DMS79 (cell line): ENCODE measurements around the gene FCRL5.

Source experiments
- DNase-seq: peaks from one replicate; lab custom pipeline; 2025; lab: John Stamatoyannopoulos, UW

The FCRL5 gene

DNA sequence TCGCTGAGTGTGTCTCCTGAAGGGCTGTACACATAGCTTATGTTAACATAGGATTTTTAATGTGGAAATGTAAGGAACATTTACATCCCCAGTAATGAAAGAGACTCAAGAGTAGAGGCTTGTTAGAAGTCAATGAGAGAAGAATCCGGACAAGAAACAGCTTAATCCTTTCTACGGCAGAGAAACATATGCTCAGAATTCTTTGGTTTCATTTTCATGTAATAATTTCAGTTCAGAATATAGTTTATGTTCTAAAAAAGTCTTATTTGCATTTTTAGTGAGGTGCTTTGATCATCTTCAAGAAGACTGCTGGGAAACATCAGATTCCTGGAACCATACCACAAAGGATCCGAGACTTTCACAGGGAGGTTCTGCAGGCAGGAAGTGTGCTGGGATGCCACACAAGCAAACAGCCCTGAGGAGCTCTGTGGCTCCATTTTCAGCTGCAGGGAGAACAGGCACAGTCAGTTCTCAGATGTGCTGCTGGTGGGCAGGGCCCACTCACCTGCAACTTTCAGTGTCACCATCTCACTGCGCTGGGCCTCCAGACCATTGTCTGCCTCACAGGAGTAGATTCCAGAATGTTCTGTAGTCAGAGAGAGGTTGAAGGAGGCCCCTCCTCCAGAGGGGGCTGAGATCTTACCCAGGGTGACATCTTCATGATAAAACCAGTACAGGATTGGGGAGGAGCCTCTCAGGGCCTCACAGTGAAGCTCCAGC is 28.4 kb downstream of the FCRL5 start:
- DNase-seq = no peak

DNA sequence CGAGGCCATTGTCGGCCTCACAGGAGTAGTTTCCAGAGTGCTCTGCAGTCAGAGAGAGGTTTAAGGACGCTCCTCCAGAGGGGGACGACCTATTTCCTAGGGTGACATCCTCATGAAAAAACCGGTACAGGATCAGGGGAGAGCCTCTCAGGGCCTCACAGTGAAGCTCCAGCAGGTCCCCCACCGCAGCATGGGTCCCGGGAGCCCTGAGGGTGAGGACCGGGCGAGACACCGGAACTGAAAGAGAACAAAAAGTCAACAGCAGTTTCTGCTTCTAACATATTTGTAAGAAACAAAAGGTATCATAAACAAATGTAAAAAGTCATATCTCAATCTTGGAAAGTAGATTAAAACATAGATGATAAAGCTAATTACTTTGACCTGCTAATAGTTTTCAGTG is 31.3 kb downstream of the FCRL5 start:
- no peak for DNase-seq

DNA sequence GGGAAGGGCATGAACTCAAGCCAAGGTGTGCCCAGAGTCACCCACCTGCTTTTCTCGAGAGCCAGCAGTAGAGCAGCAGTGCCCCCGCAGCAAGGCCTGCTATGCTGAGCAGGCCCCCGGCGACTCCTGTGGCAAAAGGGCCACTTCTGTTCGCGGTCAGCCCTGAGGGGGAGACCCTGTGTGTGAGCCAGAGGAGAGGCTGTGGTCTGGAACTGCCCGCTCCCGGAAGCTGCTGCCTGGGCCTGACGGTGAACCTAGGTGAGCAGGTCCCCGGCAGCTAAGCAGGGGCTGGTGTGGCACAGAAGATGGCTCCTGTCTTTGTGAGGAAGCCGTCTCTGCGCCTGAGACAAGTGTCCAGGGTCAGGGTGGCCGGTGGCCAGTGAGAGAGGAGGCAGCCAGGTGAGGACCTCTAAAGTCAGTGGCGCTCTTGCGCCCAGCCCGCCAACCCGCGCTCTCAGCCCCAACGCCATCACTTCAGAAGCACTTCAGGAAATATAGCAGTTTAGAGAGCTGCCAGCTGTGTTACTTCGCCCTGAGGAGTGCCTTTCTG is 31.9 kb downstream of the FCRL5 start:
- no peak for DNase-seq

DNA sequence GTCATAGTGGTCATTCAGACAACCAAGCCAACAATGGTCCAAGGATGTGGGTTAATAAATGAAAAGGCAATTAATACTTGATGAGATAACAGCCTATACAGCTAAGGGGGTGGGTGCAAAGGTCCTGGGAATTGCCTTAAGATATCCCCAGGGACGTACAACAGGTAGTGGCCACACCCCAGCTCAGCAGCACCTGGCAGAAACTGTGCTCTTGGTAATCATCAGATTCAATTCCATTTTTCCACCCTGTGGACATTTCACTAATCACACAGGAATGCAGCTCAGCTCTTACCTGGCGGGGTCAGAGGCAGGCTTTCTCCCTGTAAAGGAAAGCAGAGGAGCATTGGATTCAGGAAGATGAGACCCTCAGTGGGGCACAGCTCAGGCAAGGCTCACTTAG is 32.9 kb downstream of the FCRL5 start:
- no peak for DNase-seq

DNA sequence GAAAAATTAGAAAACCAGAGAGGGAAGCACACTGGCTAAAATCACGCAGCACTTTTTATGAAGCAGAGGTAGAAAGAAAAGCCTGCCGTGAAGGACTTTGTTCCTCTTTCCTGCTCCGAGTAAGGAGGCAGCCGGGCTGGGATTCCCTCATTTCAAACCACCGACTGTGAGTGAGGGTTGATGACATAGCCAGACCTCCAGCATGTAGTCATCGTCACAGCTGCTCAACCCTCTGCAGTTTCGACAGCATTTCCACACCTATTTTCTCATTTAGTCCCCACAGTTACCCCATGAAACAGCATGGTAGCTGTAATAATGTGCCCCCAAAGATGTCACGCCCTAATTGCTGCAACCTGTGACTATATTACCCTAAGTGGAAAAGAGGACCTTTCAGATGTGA is 35.3 kb downstream of the FCRL5 start:
- DNase-seq = no peak

DNA sequence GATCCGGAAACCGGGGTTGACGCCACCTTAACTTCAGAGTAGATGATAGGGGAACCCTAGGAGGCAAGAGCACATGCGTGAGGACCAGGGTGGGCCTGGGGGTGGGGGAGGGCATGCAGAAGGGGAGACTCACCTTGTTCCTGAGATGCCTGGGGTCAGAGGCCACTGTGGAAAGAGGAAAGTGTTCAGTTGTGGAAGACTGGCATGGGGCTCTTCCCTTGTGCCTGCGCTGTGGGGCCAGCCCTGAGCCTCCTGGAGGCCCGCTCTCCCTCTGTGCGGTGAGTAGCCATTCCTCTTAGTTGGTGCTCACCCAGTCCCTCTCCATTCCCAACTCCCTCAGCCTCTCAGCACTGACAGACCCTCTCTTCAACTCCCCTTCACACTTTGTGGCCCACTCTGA is 36.6 kb downstream of the FCRL5 start:
- DNase-seq = no peak

DNA sequence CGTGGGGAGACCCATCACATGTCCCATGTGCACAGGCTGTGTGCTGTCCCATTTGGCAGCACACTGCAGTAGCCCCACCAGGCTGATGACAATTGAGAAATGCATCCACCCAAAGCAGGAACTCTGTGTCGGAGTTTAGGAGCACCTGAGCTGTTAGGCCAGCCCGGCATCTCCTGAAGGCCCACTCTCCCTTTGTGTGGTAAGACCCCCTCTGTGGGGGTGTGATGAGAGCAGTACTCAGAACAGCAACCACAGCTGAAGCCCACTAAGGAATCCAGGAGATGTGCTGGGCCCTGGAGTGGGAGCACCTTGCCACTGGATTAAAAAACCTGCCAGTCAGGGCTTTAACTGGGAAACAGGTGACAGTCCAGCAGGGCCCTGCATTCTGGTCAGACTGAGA is 37.2 kb downstream of the FCRL5 start:
- DNase-seq = no peak

DNA sequence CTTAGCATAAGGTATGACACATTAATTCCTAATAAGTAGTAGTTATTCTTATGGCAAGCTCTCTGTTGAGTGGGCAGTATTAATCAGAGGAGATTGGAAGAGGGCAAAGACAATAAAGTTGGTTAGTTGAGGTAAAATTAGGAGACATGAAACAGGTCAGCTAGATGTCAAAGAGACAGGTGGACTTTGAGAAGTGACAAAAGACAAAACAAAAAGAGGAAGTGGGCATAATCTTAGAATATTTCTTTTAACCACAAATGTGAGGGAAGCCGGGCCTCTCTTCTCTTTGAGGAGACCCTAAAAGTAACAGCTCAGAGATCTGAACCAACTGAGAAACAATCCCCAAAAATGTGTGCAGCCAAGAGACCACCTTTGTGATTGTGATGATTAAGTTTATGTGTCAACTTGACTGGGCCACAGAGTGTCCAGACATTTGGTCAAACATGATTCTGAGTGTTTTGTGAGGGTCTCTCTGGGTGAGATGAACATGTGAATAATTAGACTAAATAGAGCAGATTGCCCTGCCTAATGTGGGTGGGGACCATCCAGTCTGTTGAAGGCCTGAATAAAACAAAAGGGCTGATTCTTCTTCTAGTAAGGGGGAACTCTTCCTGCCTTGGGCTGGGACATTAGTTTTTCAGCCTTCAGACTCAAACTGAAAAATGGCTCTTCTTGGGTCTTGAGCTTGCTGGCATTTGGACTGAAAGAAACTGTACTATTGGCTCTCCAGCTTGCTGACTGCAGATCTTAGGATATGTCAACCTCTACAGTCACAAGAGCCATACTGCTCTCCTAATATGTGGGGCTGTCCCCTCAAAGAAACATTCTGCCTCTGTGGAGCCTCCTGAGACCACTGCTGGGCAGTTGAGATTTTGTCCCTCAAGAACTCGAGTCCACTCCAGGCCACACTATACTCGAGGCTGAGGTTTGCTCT is 40.0 kb downstream of the FCRL5 start:
- no peak for DNase-seq

DNA sequence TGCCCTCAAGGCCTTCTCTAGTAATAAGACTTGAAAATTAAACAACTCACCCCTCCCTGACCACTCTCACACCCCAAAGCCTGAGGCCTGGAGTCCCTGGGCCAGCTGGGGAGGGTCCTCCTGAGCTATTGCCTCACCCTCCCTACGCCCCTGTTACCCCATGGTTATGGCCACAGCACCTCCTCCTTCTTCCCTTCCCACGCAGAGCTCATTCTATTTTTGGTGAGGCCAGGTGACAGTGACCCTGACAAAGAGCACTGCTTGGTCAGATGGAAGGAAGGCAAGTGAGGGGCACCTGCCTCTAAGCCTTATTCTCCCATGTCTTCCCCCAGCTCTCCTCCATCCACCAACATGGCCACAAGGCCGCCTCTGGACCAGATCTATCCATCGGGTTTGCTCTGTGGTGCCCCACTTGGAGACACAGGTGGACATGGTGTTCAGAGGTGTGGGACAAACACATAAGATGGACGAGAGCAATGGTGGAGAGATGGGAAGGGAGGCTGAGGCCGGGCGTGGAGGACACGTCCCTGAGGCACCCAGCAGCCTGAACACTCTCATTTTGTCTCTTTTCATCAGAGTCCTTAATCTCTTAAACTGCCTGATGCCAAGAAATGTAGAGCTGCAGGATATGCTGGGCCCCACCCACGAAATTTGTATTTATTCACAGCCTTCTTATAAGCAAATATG is 42.6 kb downstream of the FCRL5 start:
- DNase-seq = no peak

DNA sequence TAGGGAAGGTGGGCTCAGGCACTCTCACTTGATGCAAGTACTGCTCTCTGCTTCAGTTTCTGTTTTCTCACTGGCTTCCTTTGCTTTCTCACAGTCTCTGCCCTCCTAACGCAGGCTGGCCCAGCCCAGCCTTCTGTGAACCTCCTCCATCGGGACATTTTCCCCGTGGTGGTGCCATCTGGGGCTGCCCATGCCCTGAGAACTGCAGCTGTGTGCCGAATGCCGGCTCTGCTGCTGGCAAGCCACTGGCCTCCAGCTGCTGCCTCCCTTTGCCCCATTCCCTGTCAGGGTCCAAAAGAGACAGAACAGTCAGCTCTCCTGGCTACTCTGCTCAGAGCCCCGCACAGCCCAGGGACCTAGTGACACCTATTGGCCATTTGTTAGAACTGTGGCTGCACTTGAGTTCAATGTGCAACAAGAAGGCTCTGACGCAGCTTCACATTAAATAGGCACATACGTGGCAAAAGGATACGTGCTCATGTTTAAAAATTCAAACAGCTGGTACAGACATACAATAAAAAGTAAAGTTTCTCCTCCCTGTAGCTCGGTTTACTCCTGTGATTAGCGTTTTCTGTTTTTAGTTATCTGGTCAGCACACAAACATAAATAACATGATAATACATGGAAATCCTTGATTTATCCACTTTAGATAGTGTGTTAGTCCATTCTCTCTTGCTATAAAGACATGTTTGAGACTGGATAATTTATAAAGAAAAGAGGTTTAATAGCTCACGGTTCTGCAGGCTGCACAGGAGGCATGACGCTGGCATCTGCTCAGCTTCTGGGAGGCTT is 46.6 kb downstream of the FCRL5 start:
- no peak for DNase-seq

DNA sequence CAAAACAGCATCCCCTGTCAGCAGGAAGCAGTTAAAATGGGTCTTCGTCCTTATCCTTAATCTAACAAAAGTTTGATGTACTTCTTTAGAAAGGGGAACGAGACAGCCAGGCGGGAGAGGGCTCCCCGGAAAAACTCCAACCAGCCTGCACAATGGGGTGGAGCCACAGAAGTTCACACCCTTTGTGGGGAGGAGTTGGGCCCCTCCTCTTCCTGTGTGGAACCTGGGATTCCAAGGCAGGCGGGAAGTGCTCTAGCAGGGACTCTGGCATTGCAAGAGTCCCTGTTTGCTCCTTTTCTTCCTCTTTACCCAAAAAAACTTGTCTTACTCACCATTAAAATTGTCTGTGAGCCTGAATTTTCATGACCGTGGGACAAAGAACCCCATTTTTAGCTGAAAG is 47.7 kb downstream of the FCRL5 start:
- no peak for DNase-seq

DNA sequence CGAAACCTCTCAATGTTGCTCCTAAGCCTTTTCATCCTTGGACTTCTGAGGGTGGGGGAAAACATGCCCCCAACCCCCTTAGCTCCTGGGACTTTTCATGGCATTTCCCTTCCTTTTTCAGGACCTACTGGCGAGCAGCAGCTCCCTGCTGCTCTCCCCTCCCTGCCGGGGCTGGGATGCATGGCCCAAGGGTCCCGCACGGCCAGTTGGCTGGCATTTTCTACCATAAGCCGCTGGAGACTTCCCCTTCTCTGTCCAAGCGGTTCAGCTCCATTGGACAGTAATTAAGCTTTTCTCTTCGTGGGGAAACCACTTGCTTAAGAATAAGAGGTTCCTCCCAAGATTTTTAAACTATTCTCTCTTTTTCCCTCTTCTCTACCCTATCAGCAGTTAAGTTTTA is 52.8 kb downstream of the FCRL5 start:
- no peak for DNase-seq

DNA sequence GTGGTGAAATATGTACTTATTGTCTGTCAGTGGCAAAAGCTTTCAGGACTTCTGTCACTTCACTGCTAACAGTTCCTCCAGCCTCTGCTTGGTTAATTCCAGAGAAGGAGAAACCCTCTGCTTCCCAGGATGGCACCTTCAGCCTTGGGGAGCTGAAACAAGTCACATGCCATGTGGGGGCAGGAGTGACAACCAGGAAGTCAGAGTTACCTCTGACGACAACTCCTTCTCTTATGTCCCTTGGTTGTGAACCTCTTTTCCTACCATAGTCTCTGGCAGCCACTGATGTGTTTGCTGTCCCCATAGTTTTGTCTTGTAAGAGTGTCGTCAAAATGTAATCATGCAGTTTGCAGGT is 53.6 kb downstream of the FCRL5 start:
- DNase-seq = no peak

DNA sequence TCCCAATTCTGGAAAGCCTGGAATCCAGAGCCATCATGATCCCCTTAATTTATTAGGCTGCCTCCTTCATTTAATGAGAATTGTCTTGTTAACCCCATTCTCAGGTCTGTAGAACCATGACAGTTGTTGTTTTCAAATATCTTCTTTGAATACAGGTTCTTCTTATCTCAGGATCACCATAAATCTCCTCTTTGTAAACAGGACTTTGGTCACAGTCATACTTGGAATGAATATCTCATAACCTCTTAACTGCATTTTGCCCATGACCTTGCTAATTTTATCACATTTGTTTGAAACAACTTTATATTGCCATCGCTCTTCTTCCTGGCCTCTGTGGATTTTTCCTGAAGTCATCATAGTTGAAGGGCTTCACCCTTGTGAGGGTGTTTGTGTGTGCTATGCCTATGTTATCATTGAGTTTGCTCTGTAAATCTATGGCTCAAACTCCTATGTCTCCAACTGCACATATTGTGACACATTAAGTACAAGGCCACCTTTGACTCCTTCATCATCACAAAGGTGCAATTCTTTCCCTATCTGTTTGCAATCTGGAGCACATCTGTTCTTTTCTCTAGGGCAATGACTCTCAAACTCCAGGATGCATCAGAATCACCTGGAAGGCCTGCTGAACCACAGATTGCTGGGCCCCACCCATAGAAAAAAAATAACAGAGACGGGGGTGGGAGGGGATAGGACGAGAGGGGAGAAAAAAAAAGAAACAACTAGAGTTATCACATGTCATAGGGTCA is 54.2 kb downstream of the FCRL5 start:
- no peak for DNase-seq

DNA sequence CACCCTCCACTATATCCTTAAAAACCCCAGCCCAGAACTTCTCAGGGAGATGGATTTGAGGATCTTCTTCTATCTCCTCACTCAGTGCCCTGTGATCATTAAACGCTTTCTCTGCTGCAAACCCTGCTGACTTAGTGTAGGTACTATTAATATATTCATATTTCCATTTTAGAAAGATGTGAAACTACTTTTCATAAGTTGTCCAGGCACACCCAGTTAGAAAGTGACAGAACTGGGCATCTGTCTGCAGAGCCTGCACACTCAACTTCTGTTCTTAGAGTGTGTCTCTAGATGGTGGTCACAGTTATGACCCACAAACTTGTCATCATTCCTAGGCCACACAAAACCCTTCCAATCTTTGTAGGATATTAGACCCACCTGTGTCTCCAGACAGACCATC is 55.0 kb downstream of the FCRL5 start:
- DNase-seq = no peak

DNA sequence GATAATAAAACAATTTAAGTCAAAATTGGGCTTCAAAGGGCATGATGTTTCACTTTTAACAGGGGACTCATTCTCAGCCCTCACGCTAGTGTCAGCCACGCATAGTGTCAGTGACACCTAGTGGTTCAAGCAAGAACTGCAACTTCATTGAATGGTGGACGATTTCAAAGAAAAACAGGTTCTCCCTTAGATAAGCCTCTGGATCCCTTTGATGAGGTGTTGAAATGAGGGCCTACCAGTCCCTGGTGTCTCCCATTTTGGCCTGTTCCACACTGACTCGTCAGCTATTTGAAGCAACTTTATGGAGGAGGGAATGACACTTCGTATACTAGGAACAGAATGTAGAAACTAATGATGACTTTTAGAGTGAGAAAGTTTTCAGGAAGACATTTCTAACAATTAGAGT is 56.2 kb downstream of the FCRL5 start:
- DNase-seq = no peak

DNA sequence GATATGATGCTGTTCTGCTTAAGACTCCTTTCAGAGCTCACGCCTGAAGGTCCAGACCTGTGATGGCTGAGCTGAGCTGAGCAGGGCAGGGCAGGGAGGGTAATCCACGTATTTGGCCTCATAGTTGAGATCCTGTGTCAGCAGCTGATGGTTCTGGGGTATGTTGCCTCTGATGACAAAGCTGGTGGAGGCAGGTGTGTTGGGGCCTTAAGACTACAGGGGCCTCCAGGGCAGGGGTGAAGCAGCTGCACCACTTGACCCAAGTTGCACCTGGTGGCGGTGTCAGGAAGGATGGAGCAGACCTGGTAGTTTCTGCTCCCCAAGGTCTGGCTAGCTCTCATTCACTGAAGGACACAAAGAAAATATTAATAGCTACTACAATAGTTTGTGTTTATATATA is 57.0 kb downstream of the FCRL5 start:
- no peak for DNase-seq

DNA sequence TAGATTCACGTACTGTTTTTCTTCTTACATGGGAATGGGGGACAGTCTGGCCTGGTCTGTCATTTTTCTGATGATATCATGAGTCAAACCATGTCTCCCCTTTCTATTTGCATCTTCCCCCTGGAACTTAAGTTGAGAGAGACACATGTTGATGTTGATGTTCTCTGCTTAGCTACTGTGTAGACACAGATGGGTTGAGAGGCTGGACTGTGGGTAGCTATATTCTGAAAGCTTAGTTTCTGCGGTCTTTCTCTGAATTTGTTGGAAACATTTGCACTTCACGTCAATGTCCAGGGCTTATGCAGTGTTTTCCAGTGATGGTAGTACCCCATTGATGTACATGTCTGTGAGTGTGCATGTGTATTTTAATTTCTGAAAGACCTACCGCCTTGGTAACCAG is 58.2 kb downstream of the FCRL5 start:
- no peak for DNase-seq

DNA sequence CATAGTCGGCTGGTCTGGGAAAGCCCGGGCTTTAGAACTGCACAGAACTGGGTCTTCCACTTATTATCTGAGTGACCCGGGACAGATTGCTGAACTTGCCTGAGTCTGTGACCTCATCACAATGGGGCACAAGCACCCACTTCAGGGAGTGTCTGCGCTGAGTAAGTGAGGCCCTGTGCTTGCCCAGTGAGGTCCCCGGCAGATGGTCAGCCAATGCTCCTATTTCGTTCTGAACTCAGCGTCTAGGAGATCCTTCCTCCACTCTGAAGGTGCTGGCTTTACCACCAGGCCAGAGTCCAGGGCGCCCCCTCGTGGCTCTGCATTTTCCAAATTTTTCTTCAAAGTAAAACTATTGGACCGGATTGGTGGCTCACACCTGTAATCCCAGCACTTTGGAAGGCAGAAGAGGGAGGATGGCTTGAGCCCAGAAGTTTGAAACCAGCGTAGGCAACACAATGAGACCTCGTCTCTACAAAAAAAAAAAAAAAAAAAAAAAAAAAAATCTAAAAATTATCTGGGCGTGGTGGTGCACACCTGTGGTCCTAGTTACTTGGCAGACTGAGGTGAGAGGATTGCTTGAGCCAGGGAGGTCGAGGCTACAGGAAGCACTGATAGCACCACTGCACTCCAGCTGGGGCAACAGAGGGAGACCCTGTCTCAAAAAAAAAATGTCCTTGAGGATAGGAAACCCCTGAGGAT is 61.7 kb downstream of the FCRL5 start:
- no peak for DNase-seq

DNA sequence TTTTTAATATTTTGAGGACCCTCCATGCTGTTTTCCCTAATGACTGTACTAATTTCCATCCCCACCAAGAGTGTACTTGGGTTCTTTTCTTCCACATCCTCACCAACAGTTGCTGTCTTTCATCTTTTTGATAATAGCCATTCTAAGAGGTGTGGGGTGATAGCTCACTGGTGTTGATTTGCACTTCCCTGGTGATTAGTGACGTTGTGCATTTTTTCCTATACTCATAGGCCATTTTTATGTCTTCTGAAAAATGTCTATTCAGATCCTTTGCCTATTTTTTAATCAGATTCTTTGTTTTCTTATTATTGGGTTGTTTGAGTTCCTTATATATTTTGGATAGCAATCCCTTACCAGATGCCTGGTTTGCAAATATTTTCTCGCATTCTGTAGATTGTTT is 64.2 kb downstream of the FCRL5 start:
- no peak for DNase-seq

DNA sequence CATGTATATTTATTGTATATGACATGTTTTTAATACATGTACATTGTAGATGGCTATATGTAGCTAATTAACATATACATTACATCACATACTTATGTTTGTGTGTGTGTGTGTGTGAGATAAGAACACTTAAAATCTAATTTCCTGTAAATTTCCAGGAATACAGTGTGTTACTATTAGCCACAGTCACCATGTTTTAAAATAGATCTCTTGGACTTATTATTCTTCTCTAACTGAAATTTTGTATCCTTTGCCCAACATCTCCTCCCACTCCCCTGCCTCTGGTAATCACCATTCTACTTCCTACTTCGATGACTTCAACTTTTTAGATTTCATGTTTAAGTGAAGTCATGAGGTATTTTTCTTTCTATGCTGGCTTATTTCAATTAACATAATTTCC is 64.8 kb downstream of the FCRL5 start:
- DNase-seq = no peak
